ENCODE data around the gene HTT.

GRCh38 chr4:3292571-3293400 is 218.3 kb downstream of the HTT start, which contains the start of gene RGS12:
- TF ChIP-seq, protein P1, sequence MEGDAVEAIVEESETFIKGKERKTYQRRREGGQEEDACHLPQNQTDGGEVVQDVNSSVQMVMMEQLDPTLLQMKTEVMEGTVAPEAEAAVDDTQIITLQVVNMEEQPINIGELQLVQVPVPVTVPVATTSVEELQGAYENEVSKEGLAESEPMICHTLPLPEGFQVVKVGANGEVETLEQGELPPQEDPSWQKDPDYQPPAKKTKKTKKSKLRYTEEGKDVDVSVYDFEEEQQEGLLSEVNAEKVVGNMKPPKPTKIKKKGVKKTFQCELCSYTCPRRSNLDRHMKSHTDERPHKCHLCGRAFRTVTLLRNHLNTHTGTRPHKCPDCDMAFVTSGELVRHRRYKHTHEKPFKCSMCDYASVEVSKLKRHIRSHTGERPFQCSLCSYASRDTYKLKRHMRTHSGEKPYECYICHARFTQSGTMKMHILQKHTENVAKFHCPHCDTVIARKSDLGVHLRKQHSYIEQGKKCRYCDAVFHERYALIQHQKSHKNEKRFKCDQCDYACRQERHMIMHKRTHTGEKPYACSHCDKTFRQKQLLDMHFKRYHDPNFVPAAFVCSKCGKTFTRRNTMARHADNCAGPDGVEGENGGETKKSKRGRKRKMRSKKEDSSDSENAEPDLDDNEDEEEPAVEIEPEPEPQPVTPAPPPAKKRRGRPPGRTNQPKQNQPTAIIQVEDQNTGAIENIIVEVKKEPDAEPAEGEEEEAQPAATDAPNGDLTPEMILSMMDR (optimal IDR thresholded peaks at IDR 0.05 in 1 of 3, IDR thresholded peaks at IDR 0.05 in 1 of 3, conservative IDR thresholded peaks at IDR 0.05 in 1 of 3; ENCODE audit: extremely low read depth in 1 of 3, insufficient read depth in 2 of 3, low read length in 3 of 3): no peak
- no peak for TF ChIP-seq EZH2 (IDR thresholded peaks at IDR 0.05; ENCODE audit: low read length)
